CD14-positive monocyte (primary cell): ENCODE measurements around the gene FAM20C. TPM values are rescaled to one million over a fixed set of nuclear protein-coding genes. Genes with fewer than 3 reads are reported as not detected.

Experiments
- DNase-seq, 3 donors: peaks; one replicate each; pipeline ENCODE4 v3.0.0-alpha.2; 2011 to 2022
- H2AFZ ChIP-seq: 2 replicates; pipeline ENCODE4 v1.6.0; 2012; ENCODE audit warnings: mild to moderate bottlenecking, low read depth, low read length, inconsistent platforms; ENCODE audit not compliant: insufficient read depth, poor library complexity, severe bottlenecking
- H3K27ac ChIP-seq, 2 donors: 1 replicate in 1 of 2; 2 replicates in 1 of 2; pipeline ENCODE4 v1.5.1; 2012 to 2013; ENCODE audit warnings: low read length in 2 of 2, control low read depth in 1 of 2, inconsistent platforms in 1 of 2, low read depth in 1 of 2, mild to moderate bottlenecking in 1 of 2
- H3K27me3 ChIP-seq, 2 donors: one replicate each; pipeline versions ENCODE4 v1.6.0 to v1.6.1; 2011 to 2013; ENCODE audit warnings: low read length in 2 of 2; ENCODE audit not compliant: control insufficient read depth in 2 of 2, insufficient read depth in 2 of 2
- H3K36me3 ChIP-seq, 2 donors: replicated peaks in 1 of 2; 1 replicate in 1 of 2; 2 replicates in 1 of 2; pipeline versions ENCODE4 v1.5.1 to v1.6.1; 2012 to 2013; ENCODE audit warnings: low read length in 2 of 2, control low read depth in 1 of 2, inconsistent platforms in 1 of 2, mild to moderate bottlenecking in 1 of 2; ENCODE audit not compliant: insufficient read depth in 2 of 2, control insufficient read depth in 1 of 2
- H3K4me1 ChIP-seq, 2 donors: 1 replicate in 1 of 2; 2 replicates in 1 of 2; pipeline versions ENCODE4 v1.5.1 to v1.6.1; 2012 to 2013; ENCODE audit warnings: low read length in 2 of 2, control low read depth in 1 of 2, inconsistent platforms in 1 of 2, mild to moderate bottlenecking in 1 of 2, moderate library complexity in 1 of 2; ENCODE audit not compliant: insufficient read depth in 2 of 2, control insufficient read depth in 1 of 2
- H3K4me2 ChIP-seq: replicated peaks from 2 replicates; pipeline ENCODE3; 2012; ENCODE audit warnings: low read length, moderate library complexity, mild to moderate bottlenecking; ENCODE audit not compliant: poor library complexity, severe bottlenecking; ENCODE audit errors: extremely low read depth
- H3K4me3 ChIP-seq, 3 experiments: fragments of 200-600 bp in 1 of 3; sonication (generic) in 1 of 3; replicated peaks in 1 of 3; 1 replicate in 2 of 3; 2 replicates in 1 of 3; pipeline ENCODE4 v1.5.1; 2011 to 2013; ENCODE audit warnings: low read length in 3 of 3, mild to moderate bottlenecking in 3 of 3, control low read depth in 2 of 3, low read depth in 2 of 3, inconsistent platforms in 1 of 3, moderate library complexity in 1 of 3
- H3K79me2 ChIP-seq: 2 replicates; pipeline ENCODE4 v1.6.0; 2012; ENCODE audit warnings: mild to moderate bottlenecking, control low read depth, inconsistent platforms, low read length, moderate library complexity; ENCODE audit not compliant: insufficient read depth
- H3K9ac ChIP-seq: 2 replicates; pipeline ENCODE4 v1.6.0; 2017; ENCODE audit warnings: low read length, mild to moderate bottlenecking; ENCODE audit not compliant: insufficient read depth, poor library complexity, severe bottlenecking
- H3K9me3 ChIP-seq, 2 donors: replicated peaks in 1 of 2; 1 replicate in 1 of 2; 2 replicates in 1 of 2; pipeline versions ENCODE4 v1.5.1 to v1.6.1; 2012 to 2013; ENCODE audit warnings: low read length in 2 of 2, control low read depth in 1 of 2; ENCODE audit not compliant: control insufficient read depth in 1 of 2, insufficient read depth in 1 of 2
- H4K20me1 ChIP-seq: 2 replicates; pipeline ENCODE4 v1.6.0; 2012; ENCODE audit warnings: mild to moderate bottlenecking, low read length, control low read depth, moderate library complexity; ENCODE audit not compliant: insufficient read depth
- H3K27ac Mint-ChIP-seq, 7 donors: one replicate each; pipeline ENCODE4 v1.8.0; 2020; ENCODE audit warnings: mild to moderate bottlenecking in 7 of 7, mixed read lengths in 7 of 7, moderate library complexity in 6 of 7, inconsistent platforms in 2 of 7
- H3K27me3 Mint-ChIP-seq, 3 donors: one replicate each; pipeline ENCODE4 v1.8.0; 2021 to 2022; ENCODE audit warnings: low read depth in 3 of 3, mild to moderate bottlenecking in 3 of 3, mixed read lengths in 3 of 3, moderate library complexity in 3 of 3, inconsistent platforms in 1 of 3
- H3K36me3 Mint-ChIP-seq, 2 donors: one replicate each; pipeline ENCODE4 v1.8.0; 2020; ENCODE audit warnings: mixed read lengths in 2 of 2, inconsistent platforms in 1 of 2, mild to moderate bottlenecking in 1 of 2
- H3K4me1 Mint-ChIP-seq: one replicate; pipeline ENCODE4 v1.8.0; 2020; ENCODE audit warnings: mild to moderate bottlenecking, mixed read lengths
- H3K4me3 Mint-ChIP-seq, 2 donors: one replicate each; pipeline ENCODE4 v1.8.0; 2020; ENCODE audit warnings: mild to moderate bottlenecking in 2 of 2, mixed read lengths in 2 of 2, moderate library complexity in 1 of 2
- H3K9me3 Mint-ChIP-seq, 7 donors: one replicate each; pipeline ENCODE4 v1.8.0; 2020 to 2022; ENCODE audit warnings: mixed read lengths in 7 of 7, mild to moderate bottlenecking in 6 of 7, moderate library complexity in 6 of 7, inconsistent platforms in 2 of 7
- CTCF ChIP-seq: fragments of 200-600 bp; IDR thresholded peaks from one replicate; pipeline ENCODE4 v1.8.0; 2022; ENCODE audit warnings: antibody characterized with exemption, mild to moderate bottlenecking
- WGBS: methylation state at CpG from one replicate; pipeline ENCODE4 v1.1.5; 2013; ENCODE audit warnings: missing lambda C conversion rate; ENCODE audit not compliant: insufficient coverage; 5-methylcytosine and 5-hydroxymethylcytosine counted together
- intact Hi-C, 2 donors: fragments of 100-400 bp; cut with micrococcal nuclease; formaldehyde crosslinking; loops; one replicate each; pipeline versions ENCODE4 v1.15.0 to v1.15.1; 2023
- polyA plus RNA-seq, 3 donors: library from polyadenylated mRNA; depleted of rRNA in 1 of 3; unstranded in 2 of 3; stranded (reverse) in 1 of 3; fragments of 300-500 nt in 2 of 3; fragments of >200 nt in 1 of 3; fragmentation: Illumina TruSeq in 2 of 3; gene quantifications; 1 replicate in 2 of 3; 2 replicates in 1 of 3; pipeline ENCODE4 v1.2.3, GENCODE V29; 2012 to 2021

The FAM20C gene
- polyA plus RNA-seq, 3 donors, result 1.2 to 32.2 (median 1.5) TPM

- no peak overlapping the region for H3K4me3 ChIP-seq
- Mint-ChIP-seq H3K9me3 (peaks cover 0 to 1% (median 0%) of the 10 kb centered on the region in 7 donors), H3K36me3 (peaks cover 62 to 85% of the 10 kb centered on the region in 2 donors), H3K4me1 (peaks cover 31% of the 10 kb centered on the region), H3K4me3 (peak overlapping the region in 1 of 2 donors; percentile 37), H3K27ac (peak overlapping the region in 1 of 7 donors; percentile 57), H3K27me3 (peaks cover 0 to 19% (median 9%) of the 10 kb centered on the region in 3 donors)
- H3K27me3 ChIP-seq, result peaks cover 0 to 9% of the 10 kb centered on the region in 2 donors
- H2AFZ ChIP-seq, result no peak overlapping the region
- no peak overlapping the region for H3K9ac ChIP-seq
- H3K36me3 ChIP-seq, result peaks cover 57 to 77% of the 10 kb centered on the region in 2 donors
- H3K9me3 ChIP-seq, result no peaks in the 10 kb centered on the region
- no peak overlapping the region for H3K27ac ChIP-seq
- H3K4me2 ChIP-seq, result no peak overlapping the region
- peaks cover 43% of the 10 kb centered on the region for H3K79me2 ChIP-seq
- 91% methylated on average over 17 of the region's 22 CpGs for WGBS
- intact Hi-C loops, result no loop called here
- DNase-seq, result no peak
- H3K4me1 ChIP-seq, result peaks cover 17 to 29% of the 10 kb centered on the region in 2 donors
- peaks cover 91% of the 10 kb centered on the region for H4K20me1 ChIP-seq
- TF ChIP-seq CTCF, result no peak
These were observed 5.3 kb downstream of the FAM20C start for GRCh38 chr7:197413-198335.

- TF ChIP-seq CTCF, result no peak
- 95% methylated on average over 9 of the region's 17 CpGs for WGBS
These were observed 7.3 kb downstream of the FAM20C start for GRCh38 chr7:199483-200249.

More at GRCh38 chr7:199483-200249, 7.3 kb downstream of the FAM20C start:
- peaks cover 0 to 8% (median 1%) of the 10 kb centered on the region in 7 donors for H3K9me3 Mint-ChIP-seq
- Histone ChIP-seq H3K27ac (no peak overlapping the region), H2AFZ (no peak overlapping the region), H3K79me2 (peaks cover 33% of the 10 kb centered on the region), H3K4me2 (no peak overlapping the region), H3K4me1 (peaks cover 6 to 15% of the 10 kb centered on the region in 2 donors), H3K4me3 (no peak overlapping the region), H3K9me3 (no peaks in the 10 kb centered on the region), H3K27me3 (no peaks in the 10 kb centered on the region), H4K20me1 (peaks cover 97% of the 10 kb centered on the region), H3K9ac (no peak overlapping the region), H3K36me3 (peaks cover 62 to 96% of the 10 kb centered on the region in 2 donors)
- DNase-seq, result no peak
- peaks cover 0 to 10% (median 2%) of the 10 kb centered on the region in 3 donors for H3K27me3 Mint-ChIP-seq
- H3K27ac Mint-ChIP-seq, result no peak overlapping the region
- intact Hi-C loops, result no loop called here
- peaks cover 69 to 95% of the 10 kb centered on the region in 2 donors for H3K36me3 Mint-ChIP-seq
- H3K4me1 Mint-ChIP-seq, result peaks cover 22% of the 10 kb centered on the region
- H3K4me3 Mint-ChIP-seq, result no peak overlapping the region
